Measurements from ENCODE around the gene IMMP2L.

DNA sequence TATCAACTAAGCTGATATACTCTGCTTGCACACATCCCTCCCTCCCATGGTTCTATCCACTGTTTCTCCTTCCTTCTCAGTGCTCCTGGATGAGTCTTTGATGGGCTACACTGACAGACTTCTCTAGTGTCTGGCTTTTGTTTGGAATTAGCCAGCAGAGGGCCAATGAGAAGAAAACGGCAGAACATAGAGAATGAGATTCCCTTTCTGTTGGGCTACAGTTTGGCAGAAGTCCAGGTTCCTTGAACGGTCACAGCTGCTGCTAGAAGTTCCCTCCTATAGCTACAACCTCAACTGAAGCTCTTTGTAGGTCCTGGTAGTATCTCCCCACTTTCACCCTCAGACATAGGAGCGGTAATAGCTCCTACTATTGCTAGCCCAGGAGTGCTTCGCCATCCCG is 722.4 kb downstream of the IMMP2L start:
- TF ChIP-seq CTCF (IDR thresholded peaks at IDR 0.05; ENCODE audit: borderline replicate concordance, extremely low read depth, low read length, poor library complexity, severe bottlenecking) (no peak), EZH2 (IDR thresholded peaks at IDR 0.05; ENCODE audit: borderline replicate concordance, low read depth, low read length, severe bottlenecking) (no peak)
